HL-60 (cell line): ENCODE data around the gene RELL1.

Experiments used
- DNase-seq, 2 experiments: peaks; one replicate each; pipeline ENCODE4 v3.0.0-alpha.2; 2010 to 2020; ENCODE audit warnings: low read depth in 1 of 2, low spot score in 1 of 2
- H3K27ac ChIP-seq: fragments of 250-450 bp; sonication (Bioruptor Pico); replicated peaks from 2 replicates; pipeline ENCODE4 v1.5.1; 2020; ENCODE audit warnings: mild to moderate bottlenecking, moderate library complexity
- H3K27me3 ChIP-seq: fragments of 250-450 bp; sonication (Bioruptor Pico); 2 replicates; pipeline ENCODE4 v1.5.1; 2021; ENCODE audit warnings: mild to moderate bottlenecking, moderate library complexity; ENCODE audit not compliant: insufficient read depth, poor library complexity, severe bottlenecking
- H3K4me3 ChIP-seq: replicated peaks from 2 replicates; pipeline ENCODE4 v1.5.1; 2011; ENCODE audit warnings: mild to moderate bottlenecking, control low read depth, low read length; ENCODE audit not compliant: insufficient read depth
- GABPA ChIP-seq: IDR thresholded peaks from 2 replicates; pipeline ENCODE4 v1.6.1; 2012; ENCODE audit warnings: low read depth
- POLR2AphosphoS5 ChIP-seq: IDR thresholded peaks from 2 replicates; pipeline ENCODE4 v1.6.1; 2012; ENCODE audit warnings: low read depth
- SPI1 ChIP-seq: IDR thresholded peaks from 2 replicates; pipeline ENCODE4 v1.6.1; 2012; ENCODE audit warnings: low read depth, mild to moderate bottlenecking, borderline replicate concordance
- TF ChIP-seq, protein P1 (sequence below): IDR thresholded peaks from one replicate; pipeline ENCODE4 v1.5.1; 2011; ENCODE audit warnings: low read length, control low read depth, inconsistent platforms; ENCODE audit not compliant: insufficient read depth
- TF ChIP-seq, protein P2 (sequence below): IDR thresholded peaks from 2 replicates; pipeline ENCODE4 v1.6.1; 2012; ENCODE audit warnings: low read depth; ENCODE audit not compliant: insufficient replicate concordance

The RELL1 gene

GRCh38 chr4:37645736-37646135 is 40.4 kb downstream of the RELL1 start:
- no peak overlapping the region for H3K27ac ChIP-seq
- no peak overlapping the region for H3K4me3 ChIP-seq
- DNase-seq: no peak
- no peak for TF ChIP-seq POLR2AphosphoS5
- TF ChIP-seq, protein P1, sequence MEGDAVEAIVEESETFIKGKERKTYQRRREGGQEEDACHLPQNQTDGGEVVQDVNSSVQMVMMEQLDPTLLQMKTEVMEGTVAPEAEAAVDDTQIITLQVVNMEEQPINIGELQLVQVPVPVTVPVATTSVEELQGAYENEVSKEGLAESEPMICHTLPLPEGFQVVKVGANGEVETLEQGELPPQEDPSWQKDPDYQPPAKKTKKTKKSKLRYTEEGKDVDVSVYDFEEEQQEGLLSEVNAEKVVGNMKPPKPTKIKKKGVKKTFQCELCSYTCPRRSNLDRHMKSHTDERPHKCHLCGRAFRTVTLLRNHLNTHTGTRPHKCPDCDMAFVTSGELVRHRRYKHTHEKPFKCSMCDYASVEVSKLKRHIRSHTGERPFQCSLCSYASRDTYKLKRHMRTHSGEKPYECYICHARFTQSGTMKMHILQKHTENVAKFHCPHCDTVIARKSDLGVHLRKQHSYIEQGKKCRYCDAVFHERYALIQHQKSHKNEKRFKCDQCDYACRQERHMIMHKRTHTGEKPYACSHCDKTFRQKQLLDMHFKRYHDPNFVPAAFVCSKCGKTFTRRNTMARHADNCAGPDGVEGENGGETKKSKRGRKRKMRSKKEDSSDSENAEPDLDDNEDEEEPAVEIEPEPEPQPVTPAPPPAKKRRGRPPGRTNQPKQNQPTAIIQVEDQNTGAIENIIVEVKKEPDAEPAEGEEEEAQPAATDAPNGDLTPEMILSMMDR: no peak
- no peaks in the 10 kb centered on the region for H3K27me3 ChIP-seq

DNA sequence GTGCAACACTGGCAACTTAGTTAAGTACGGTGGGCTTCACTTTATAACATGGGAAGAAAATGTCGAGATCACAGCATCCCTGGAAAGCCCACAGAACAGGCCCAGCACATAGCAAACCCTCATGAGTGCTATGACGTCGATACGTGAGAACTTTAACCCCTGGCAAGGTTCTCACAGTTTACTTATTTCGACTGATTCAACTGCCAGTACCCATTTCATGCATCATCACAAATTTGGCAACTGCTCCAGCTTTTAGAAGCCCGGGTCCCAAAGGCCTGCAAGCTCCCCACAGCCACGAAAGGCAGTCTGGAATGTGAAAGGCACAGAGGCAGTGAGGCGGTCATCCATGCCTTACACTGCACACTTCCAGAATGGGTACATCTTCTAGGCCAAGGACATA is 41.2 kb downstream of the RELL1 start:
- no peak for DNase-seq
- H3K4me3 ChIP-seq: no peak overlapping the region
- no peak overlapping the region for H3K27ac ChIP-seq
- no peaks in the 10 kb centered on the region for H3K27me3 ChIP-seq
- no peak for TF ChIP-seq SPI1
- TF ChIP-seq, protein P2, sequence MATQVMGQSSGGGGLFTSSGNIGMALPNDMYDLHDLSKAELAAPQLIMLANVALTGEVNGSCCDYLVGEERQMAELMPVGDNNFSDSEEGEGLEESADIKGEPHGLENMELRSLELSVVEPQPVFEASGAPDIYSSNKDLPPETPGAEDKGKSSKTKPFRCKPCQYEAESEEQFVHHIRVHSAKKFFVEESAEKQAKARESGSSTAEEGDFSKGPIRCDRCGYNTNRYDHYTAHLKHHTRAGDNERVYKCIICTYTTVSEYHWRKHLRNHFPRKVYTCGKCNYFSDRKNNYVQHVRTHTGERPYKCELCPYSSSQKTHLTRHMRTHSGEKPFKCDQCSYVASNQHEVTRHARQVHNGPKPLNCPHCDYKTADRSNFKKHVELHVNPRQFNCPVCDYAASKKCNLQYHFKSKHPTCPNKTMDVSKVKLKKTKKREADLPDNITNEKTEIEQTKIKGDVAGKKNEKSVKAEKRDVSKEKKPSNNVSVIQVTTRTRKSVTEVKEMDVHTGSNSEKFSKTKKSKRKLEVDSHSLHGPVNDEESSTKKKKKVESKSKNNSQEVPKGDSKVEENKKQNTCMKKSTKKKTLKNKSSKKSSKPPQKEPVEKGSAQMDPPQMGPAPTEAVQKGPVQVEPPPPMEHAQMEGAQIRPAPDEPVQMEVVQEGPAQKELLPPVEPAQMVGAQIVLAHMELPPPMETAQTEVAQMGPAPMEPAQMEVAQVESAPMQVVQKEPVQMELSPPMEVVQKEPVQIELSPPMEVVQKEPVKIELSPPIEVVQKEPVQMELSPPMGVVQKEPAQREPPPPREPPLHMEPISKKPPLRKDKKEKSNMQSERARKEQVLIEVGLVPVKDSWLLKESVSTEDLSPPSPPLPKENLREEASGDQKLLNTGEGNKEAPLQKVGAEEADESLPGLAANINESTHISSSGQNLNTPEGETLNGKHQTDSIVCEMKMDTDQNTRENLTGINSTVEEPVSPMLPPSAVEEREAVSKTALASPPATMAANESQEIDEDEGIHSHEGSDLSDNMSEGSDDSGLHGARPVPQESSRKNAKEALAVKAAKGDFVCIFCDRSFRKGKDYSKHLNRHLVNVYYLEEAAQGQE: no peak
- TF ChIP-seq, protein P1: no peak
- TF ChIP-seq POLR2AphosphoS5: no peak
- no peak for TF ChIP-seq GABPA

- Histone ChIP-seq H3K27ac (no peak overlapping the region), H3K27me3 (no peaks in the 10 kb centered on the region), H3K4me3 (no peak overlapping the region)
- TF ChIP-seq, protein P1: no peak
- TF ChIP-seq, protein P2: no peak
- TF ChIP-seq GABPA (no peak), SPI1 (no peak), POLR2AphosphoS5 (no peak)
- DNase-seq: no peak
Observed at GRCh38 chr4:37641886-37642849, 44.0 kb downstream of the RELL1 start.
